Panc1 (cell line): ENCODE measurements around the gene CLDN15. TPM values are rescaled to one million over a fixed set of nuclear protein-coding genes. Genes with fewer than 3 reads are reported as not detected.
"Not testable (repeated sequence)": the region's sequence is repeated elsewhere in the genome, so short reads cannot be mapped to it uniquely, and the experiment has no call there.

Experiments used
- ATAC-seq: fragments of 200-7000 bp; cut with Tn5 transposase; 2 replicates; pipeline ENCODE4 v1.9.1; 2020; ENCODE audit warnings: mild to moderate bottlenecking, moderate library complexity
- BruUV-seq: library from RNA; stranded (reverse); fragments of 400-500 nt; replicated peaks from 2 replicates; lab custom pipeline; 2021; lab: Mats Ljungman, UMichigan
- CTCF ChIA-PET: fragments of 300-600 bp; sonication (Branson Sonifier 250); formaldehyde crosslinking; loops from one replicate; lab custom pipeline; 2022; ENCODE audit warnings: antibody characterized with exemption; lab: Charles Lee
- POLR2A ChIA-PET: fragments of 300-600 bp; sonication (Branson Sonifier 250); formaldehyde crosslinking; loops from one replicate; lab custom pipeline; 2022; ENCODE audit warnings: antibody characterized with exemption; lab: Charles Lee
- DNase-seq: peaks from one replicate; pipeline ENCODE4 v3.0.0-alpha.2; 2010; ENCODE audit warnings: low read depth, low spot score
- H3K27ac ChIP-seq: 2 replicates; pipeline ENCODE4 v1.5.1; 2011; ENCODE audit warnings: mild to moderate bottlenecking, low read length, inconsistent platforms
- H3K27me3 ChIP-seq: fragments of 200-500 bp; sonication (Bioruptor generic); 2 replicates; pipeline ENCODE4 v1.6.0; 2014; ENCODE audit warnings: low read length, inconsistent platforms; ENCODE audit not compliant: control insufficient read depth, insufficient read depth
- H3K36me3 ChIP-seq: fragments of 200-500 bp; sonication (Bioruptor generic); 2 replicates; pipeline ENCODE4 v1.5.1; 2014; ENCODE audit warnings: inconsistent platforms, mild to moderate bottlenecking, low read length, moderate library complexity; ENCODE audit not compliant: control insufficient read depth, insufficient read depth
- H3K4me1 ChIP-seq: 2 replicates; pipeline ENCODE4 v1.5.1; 2011; ENCODE audit warnings: inconsistent platforms, mild to moderate bottlenecking, low read length, moderate library complexity; ENCODE audit not compliant: control insufficient read depth, insufficient read depth
- H3K4me3 ChIP-seq, 2 experiments: 2 replicates each; pipeline ENCODE4 v1.5.1; 2011 to 2012; ENCODE audit warnings: low read depth in 2 of 2, low read length in 2 of 2, mild to moderate bottlenecking in 2 of 2, inconsistent platforms in 1 of 2, moderate library complexity in 1 of 2
- H3K9me3 ChIP-seq: fragments of 200-500 bp; sonication (Bioruptor generic); 2 replicates; pipeline ENCODE4 v1.5.1; 2014; ENCODE audit warnings: low read depth, mild to moderate bottlenecking, inconsistent platforms, low read length, moderate library complexity; ENCODE audit not compliant: control insufficient read depth, insufficient read depth
- POLR2AphosphoS5 ChIP-seq: IDR thresholded peaks from 2 replicates; pipeline ENCODE4 v1.6.1; 2012; ENCODE audit warnings: mild to moderate bottlenecking, low read depth, low read length, moderate library complexity
- SIN3A ChIP-seq: IDR thresholded peaks from 2 replicates; pipeline ENCODE4 v1.6.1; 2012; ENCODE audit warnings: low read depth, mild to moderate bottlenecking, low read length, moderate library complexity, borderline replicate concordance; ENCODE audit not compliant: insufficient read depth
- TCF7L2 ChIP-seq: IDR thresholded peaks from 2 replicates; pipeline ENCODE4 v1.6.1; 2011; ENCODE audit warnings: mild to moderate bottlenecking, low read depth, low read length, inconsistent platforms
- in situ Hi-C: cut with HindIII; loops from 2 replicates; pipeline ENCODE4 v1.10.0; 2016; ENCODE audit warnings: low sequenced_read_pairs, low pct_unique_long_range_greater_than_20kb
- intact Hi-C: fragments of 100-400 bp; cut with micrococcal nuclease; formaldehyde crosslinking; loops from one replicate; pipeline ENCODE4 v1.10.0; 2022; ENCODE audit not compliant: unreplicated experiment
- total RNA-seq: library from RNA; stranded (reverse); gene quantifications from one replicate; pipeline ENCODE4 v1.2.1, GENCODE V29; 2021; ENCODE audit not compliant: unreplicated experiment
- TF ChIP-seq, protein P1 (sequence below), 2 experiments: IDR thresholded peaks; 2 replicates each; pipeline ENCODE4 v1.6.1; 2011 to 2012; ENCODE audit warnings: low read depth in 2 of 2, control low read depth in 1 of 2, low read length in 1 of 2, mild to moderate bottlenecking in 1 of 2, moderate library complexity in 1 of 2; ENCODE audit not compliant: insufficient read depth in 1 of 2
- TF ChIP-seq, protein P2 (sequence below): fragments of 450-650 bp; IDR thresholded peaks from 2 replicates; pipeline ENCODE4 v1.5.1; 2017; ENCODE audit warnings: mild to moderate bottlenecking

The CLDN15 gene
- total RNA-seq, 1 experiment from 2014 or later, result 8.0 TPM

DNA sequence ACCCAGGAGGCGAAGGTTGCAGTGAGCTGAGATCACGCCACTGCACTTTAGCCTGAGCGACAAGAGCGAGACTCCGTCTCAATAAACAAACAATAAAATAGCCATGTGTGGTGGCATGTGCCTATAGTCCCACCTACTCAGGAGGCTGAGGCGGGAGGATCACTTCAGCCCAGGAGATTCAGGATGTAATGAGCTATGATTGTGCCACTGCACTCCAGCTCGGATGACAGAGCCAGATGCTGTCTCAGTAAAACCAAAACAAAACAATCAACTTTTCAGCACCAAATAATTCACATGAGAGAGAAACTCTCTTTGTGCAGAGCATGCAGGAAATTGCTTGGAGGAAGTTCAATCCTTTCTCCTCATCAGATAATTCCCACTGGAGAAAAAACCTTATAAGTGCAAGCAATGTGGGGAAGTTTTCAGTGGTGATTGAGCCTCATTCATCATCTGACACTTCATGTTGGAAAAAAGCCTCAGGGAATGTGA lies 20.7 kb upstream of the CLDN15 start:
- DNase-seq (no peak), ATAC-seq (no peak)
- intact Hi-C loops, result no loop called here
- no peaks in the 10 kb centered on the region for H3K4me1 ChIP-seq
- H3K4me3 ChIP-seq, result no peak overlapping the region
- H3K9me3 ChIP-seq, result no peaks in the 10 kb centered on the region
- no peaks in the 10 kb centered on the region for H3K27me3 ChIP-seq
- CTCF ChIA-PET, result interaction anchor here (1.2 kb wide), 1 partner anchor 66 kb away, joined by 3 read pairs; no protein-coding TSS in a partner anchor
- H3K36me3 ChIP-seq, result no peaks in the 10 kb centered on the region
- in situ Hi-C loops, result no loop called here
- POLR2A ChIA-PET, result interaction anchor here (0.7 kb wide), 1 partner anchor 21 kb away, joined by 3 read pairs; no protein-coding TSS in a partner anchor
- H3K27ac ChIP-seq, result no peak overlapping the region
- no TSS peak for BruUV-seq
- TF ChIP-seq POLR2AphosphoS5 (no peak), TCF7L2 (no peak), SIN3A (no peak)
- TF ChIP-seq, protein P1, sequence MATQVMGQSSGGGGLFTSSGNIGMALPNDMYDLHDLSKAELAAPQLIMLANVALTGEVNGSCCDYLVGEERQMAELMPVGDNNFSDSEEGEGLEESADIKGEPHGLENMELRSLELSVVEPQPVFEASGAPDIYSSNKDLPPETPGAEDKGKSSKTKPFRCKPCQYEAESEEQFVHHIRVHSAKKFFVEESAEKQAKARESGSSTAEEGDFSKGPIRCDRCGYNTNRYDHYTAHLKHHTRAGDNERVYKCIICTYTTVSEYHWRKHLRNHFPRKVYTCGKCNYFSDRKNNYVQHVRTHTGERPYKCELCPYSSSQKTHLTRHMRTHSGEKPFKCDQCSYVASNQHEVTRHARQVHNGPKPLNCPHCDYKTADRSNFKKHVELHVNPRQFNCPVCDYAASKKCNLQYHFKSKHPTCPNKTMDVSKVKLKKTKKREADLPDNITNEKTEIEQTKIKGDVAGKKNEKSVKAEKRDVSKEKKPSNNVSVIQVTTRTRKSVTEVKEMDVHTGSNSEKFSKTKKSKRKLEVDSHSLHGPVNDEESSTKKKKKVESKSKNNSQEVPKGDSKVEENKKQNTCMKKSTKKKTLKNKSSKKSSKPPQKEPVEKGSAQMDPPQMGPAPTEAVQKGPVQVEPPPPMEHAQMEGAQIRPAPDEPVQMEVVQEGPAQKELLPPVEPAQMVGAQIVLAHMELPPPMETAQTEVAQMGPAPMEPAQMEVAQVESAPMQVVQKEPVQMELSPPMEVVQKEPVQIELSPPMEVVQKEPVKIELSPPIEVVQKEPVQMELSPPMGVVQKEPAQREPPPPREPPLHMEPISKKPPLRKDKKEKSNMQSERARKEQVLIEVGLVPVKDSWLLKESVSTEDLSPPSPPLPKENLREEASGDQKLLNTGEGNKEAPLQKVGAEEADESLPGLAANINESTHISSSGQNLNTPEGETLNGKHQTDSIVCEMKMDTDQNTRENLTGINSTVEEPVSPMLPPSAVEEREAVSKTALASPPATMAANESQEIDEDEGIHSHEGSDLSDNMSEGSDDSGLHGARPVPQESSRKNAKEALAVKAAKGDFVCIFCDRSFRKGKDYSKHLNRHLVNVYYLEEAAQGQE (IDR thresholded peaks at IDR 0.05; ENCODE audit: insufficient read depth in 1 of 2, low read depth in 2 of 2, low read length in 1 of 2), result no peak
- TF ChIP-seq, protein P2, sequence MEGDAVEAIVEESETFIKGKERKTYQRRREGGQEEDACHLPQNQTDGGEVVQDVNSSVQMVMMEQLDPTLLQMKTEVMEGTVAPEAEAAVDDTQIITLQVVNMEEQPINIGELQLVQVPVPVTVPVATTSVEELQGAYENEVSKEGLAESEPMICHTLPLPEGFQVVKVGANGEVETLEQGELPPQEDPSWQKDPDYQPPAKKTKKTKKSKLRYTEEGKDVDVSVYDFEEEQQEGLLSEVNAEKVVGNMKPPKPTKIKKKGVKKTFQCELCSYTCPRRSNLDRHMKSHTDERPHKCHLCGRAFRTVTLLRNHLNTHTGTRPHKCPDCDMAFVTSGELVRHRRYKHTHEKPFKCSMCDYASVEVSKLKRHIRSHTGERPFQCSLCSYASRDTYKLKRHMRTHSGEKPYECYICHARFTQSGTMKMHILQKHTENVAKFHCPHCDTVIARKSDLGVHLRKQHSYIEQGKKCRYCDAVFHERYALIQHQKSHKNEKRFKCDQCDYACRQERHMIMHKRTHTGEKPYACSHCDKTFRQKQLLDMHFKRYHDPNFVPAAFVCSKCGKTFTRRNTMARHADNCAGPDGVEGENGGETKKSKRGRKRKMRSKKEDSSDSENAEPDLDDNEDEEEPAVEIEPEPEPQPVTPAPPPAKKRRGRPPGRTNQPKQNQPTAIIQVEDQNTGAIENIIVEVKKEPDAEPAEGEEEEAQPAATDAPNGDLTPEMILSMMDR, result no peak

DNA sequence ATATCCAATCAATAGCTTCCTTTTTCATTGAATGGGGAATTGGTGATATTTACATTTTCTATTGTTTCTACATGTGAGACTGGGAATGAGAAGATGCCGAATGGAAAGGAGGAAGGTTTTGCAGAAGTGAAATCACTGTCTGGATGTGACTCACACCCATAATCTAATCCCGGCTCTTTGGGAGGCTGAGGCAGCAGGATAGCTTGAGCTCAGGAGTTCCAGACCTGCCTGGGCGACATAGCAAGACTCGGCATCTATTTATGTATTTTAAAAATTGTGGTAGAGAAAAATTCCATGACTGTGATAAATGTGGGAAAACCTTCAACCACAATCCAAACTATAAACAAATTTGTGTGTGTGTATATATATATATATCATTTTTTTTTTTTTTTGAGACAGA lies 18.2 kb upstream of the CLDN15 start:
- DNase-seq (no peak), ATAC-seq (no peak)
- no peak overlapping the region for H3K4me3 ChIP-seq
- no peaks in the 10 kb centered on the region for H3K9me3 ChIP-seq
- ChIA-PET POLR2A (no interaction called here), CTCF (no interaction called here)
- in situ Hi-C loops (no loop called here), intact Hi-C loops (no loop called here)
- TF ChIP-seq TCF7L2 (no peak), POLR2AphosphoS5 (no peak), SIN3A (no peak)
- TF ChIP-seq, protein P2, result no peak
- TF ChIP-seq, protein P1 (IDR thresholded peaks at IDR 0.05; ENCODE audit: insufficient read depth in 1 of 2, low read depth in 2 of 2, low read length in 1 of 2), result no peak
- no peak overlapping the region for H3K27ac ChIP-seq
- H3K4me1 ChIP-seq, result no peaks in the 10 kb centered on the region
- H3K36me3 ChIP-seq, result no peaks in the 10 kb centered on the region
- H3K27me3 ChIP-seq, result no peaks in the 10 kb centered on the region
- BruUV-seq, result no TSS peak

DNA sequence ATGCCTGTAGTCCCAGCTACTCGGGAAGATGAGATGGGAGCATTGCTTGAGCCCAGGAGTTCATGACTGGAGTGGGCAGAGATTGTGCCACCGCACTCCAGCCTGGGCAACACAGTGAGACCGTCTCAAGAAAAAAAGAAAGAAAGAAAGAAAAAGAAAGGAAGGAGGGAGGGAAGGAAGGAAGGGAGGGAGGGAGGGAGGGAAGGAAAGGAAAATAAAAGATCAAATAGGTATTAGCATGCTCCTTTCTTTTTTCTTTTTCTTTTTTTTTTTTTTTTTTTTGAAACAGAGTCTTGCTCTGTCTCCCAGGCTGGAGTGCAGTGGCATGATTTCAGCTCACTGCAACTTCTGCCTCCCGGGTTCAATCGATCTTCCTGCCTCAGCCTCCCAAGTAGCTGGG lies 15.6 kb upstream of the CLDN15 start:
- DNase-seq, ATAC-seq, H3K4me1 ChIP-seq, H3K9me3 ChIP-seq, H3K36me3 ChIP-seq, H3K27me3 ChIP-seq, H3K27ac ChIP-seq, in situ Hi-C loops, BruUV-seq, intact Hi-C loops, POLR2A ChIA-PET: not testable (repeated sequence)
- H3K4me3 ChIP-seq, result peak overlapping the region; percentile 57 to 85
- CTCF ChIA-PET, result interaction anchor here (0.9 kb wide), 1 partner anchor 857 kb away, joined by 4 read pairs; no protein-coding TSS in a partner anchor
